Prostate gland (tissue), 2 donors: ENCODE measurements around the gene ULK3. TPM values are rescaled to one million over a fixed set of nuclear protein-coding genes. Genes with fewer than 3 reads are reported as not detected.

Experiments
- DNase-seq: peaks from one replicate; pipeline ENCODE4 v3.0.0-alpha.2; 2019; ENCODE audit warnings: low spot score
- H3K27ac ChIP-seq, 2 donors: fragments of 200-600 bp; sonication (generic); 2 replicates each; pipeline ENCODE4 v1.5.1; 2017 to 2019
- H3K27me3 ChIP-seq: fragments of 200-600 bp; sonication (generic); replicated peaks from 2 replicates; pipeline ENCODE4 v1.5.1; 2019; ENCODE audit not compliant: insufficient read depth
- H3K36me3 ChIP-seq, 2 donors: fragments of 200-600 bp; sonication (generic); 1 replicate in 1 of 2; 2 replicates in 1 of 2; pipeline versions ENCODE4 v1.5.1 to v1.8.1; 2017 to 2019
- H3K4me1 ChIP-seq: fragments of 200-600 bp; sonication (generic); replicated peaks from 2 replicates; pipeline ENCODE4 v1.5.1; 2019
- H3K4me3 ChIP-seq, 2 donors: fragments of 200-600 bp; sonication (generic); 2 replicates each; pipeline ENCODE4 v1.5.1; 2017 to 2019
- H3K9me3 ChIP-seq: fragments of 200-600 bp; sonication (generic); 2 replicates; pipeline ENCODE4 v1.5.1; 2017
- POLR2A ChIP-seq: fragments of 450-650 bp; IDR thresholded peaks from one replicate; pipeline ENCODE4 v1.6.1; 2016; ENCODE audit warnings: antibody characterized with exemption, mild to moderate bottlenecking
- POLR2AphosphoS5 ChIP-seq: sonication (generic); formaldehyde crosslinking; IDR thresholded peaks from one replicate; pipeline ENCODE4 v1.6.1; 2017; ENCODE audit warnings: antibody characterized with exemption
- WGBS: methylation state at CpG from one replicate; pipeline ENCODE4 v1.1.5; 2018; 5-methylcytosine and 5-hydroxymethylcytosine counted together
- intact Hi-C: fragments of 100-400 bp; cut with DNase I; formaldehyde crosslinking; loops from one replicate; pipeline ENCODE4 v1.14.2; 2022
- total RNA-seq, 2 donors: library from RNA; depleted of rRNA; stranded (reverse); fragments of >200 nt; gene quantifications; one replicate each; pipeline ENCODE4 v1.1.0, GENCODE V29; 2016
- TF ChIP-seq, protein P1 (sequence below), 4 experiments: fragments of 200-600 bp in 2 of 4; fragments of 450-650 bp in 2 of 4; sonication (generic) in 2 of 4; IDR thresholded peaks; 1 replicate in 3 of 4; 2 replicates in 1 of 4; pipeline ENCODE4 v1.5.1; 2016 to 2019; ENCODE audit warnings: antibody characterized with exemption in 4 of 4, mild to moderate bottlenecking in 2 of 4, moderate library complexity in 2 of 4

ULK3 gene
- total RNA-seq, 2 donors from 2014 or later, result 44.6 to 98.5 TPM

- Histone ChIP-seq H3K36me3 (no peaks in the 10 kb centered on the region), H3K27me3 (no peaks in the 10 kb centered on the region), H3K4me1 (peaks cover 18% of the 10 kb centered on the region), H3K4me3 (no peak overlapping the region), H3K27ac (no peak overlapping the region), H3K9me3 (no peaks in the 10 kb centered on the region)
- no peak for DNase-seq
- WGBS, result 90% methylated on average over 7 of the region's 9 CpGs
- intact Hi-C loops, result no loop called here
- TF ChIP-seq POLR2AphosphoS5, result no peak
- no peak for TF ChIP-seq POLR2A
- TF ChIP-seq, protein P1, sequence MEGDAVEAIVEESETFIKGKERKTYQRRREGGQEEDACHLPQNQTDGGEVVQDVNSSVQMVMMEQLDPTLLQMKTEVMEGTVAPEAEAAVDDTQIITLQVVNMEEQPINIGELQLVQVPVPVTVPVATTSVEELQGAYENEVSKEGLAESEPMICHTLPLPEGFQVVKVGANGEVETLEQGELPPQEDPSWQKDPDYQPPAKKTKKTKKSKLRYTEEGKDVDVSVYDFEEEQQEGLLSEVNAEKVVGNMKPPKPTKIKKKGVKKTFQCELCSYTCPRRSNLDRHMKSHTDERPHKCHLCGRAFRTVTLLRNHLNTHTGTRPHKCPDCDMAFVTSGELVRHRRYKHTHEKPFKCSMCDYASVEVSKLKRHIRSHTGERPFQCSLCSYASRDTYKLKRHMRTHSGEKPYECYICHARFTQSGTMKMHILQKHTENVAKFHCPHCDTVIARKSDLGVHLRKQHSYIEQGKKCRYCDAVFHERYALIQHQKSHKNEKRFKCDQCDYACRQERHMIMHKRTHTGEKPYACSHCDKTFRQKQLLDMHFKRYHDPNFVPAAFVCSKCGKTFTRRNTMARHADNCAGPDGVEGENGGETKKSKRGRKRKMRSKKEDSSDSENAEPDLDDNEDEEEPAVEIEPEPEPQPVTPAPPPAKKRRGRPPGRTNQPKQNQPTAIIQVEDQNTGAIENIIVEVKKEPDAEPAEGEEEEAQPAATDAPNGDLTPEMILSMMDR (IDR thresholded peaks at IDR 0.05), result no peak
Observed at GRCh38 chr15:74794248-74794969, 48.5 kb downstream of the ULK3 start.

DNA sequence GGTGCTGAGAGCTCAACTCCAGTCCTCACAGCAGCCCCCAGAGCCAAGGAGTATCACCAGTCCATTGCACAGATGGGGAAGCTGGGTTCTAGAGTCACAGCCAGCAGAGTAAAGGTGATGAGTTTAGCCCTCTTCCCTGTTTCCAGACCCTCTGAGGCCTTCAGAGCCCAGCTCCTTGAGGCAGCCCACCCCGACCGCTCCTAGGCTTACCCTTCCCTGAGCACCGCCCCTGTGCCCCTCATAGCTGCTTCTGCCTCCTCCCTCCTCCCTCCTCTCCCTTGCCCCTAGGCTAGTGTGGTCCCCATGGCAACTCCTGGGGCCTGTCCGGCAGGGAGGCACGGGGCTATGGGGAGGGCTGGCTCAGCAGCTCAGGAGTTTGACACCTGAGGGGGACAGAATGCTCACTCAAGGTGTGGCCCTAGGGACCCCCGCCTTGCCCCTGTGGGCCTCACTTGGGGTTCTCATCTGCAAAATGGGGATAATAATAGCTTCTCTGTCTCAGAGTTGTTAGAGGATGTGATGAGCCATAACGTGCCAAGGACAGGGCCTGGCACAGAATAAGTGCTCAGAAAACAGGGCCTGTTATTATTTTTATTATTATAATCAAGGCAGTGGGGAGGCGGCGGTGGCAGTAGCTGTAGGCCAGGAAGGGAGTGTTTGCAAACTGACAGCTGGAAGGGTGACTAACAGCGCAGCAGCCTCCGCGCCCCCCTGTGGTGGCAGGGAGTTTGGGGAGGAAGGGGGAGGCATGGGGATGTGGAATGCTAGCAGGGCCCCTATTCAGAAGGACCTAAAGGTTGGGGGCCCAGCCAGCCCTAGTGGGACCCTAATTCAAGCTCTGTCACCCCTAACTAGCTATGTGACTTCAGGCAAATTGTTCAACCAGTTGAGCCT, 49.6 kb downstream of the ULK3 start:
- 75% methylated on average over 12 of the region's 12 CpGs for WGBS
- Histone ChIP-seq H3K36me3 (no peaks in the 10 kb centered on the region), H3K27ac (no peak overlapping the region), H3K4me3 (no peak overlapping the region), H3K4me1 (peaks cover 19% of the 10 kb centered on the region), H3K9me3 (no peaks in the 10 kb centered on the region), H3K27me3 (no peaks in the 10 kb centered on the region)
- TF ChIP-seq, protein P1 (IDR thresholded peaks at IDR 0.05), result no peak
- TF ChIP-seq POLR2A, result no peak
- TF ChIP-seq POLR2AphosphoS5, result no peak
- no peak for DNase-seq
- intact Hi-C loops, result no loop called here

- TF ChIP-seq, protein P1 (IDR thresholded peaks at IDR 0.05), result no peak
- no peak for TF ChIP-seq POLR2A
- no peak for TF ChIP-seq POLR2AphosphoS5
- Histone ChIP-seq H3K27me3 (no peaks in the 10 kb centered on the region), H3K4me3 (no peak overlapping the region), H3K27ac (no peak overlapping the region), H3K36me3 (no peaks in the 10 kb centered on the region), H3K4me1 (peaks cover 18% of the 10 kb centered on the region), H3K9me3 (no peaks in the 10 kb centered on the region)
- intact Hi-C loops, result no loop called here
- DNase-seq, result no peak
- WGBS, result 72% methylated on average over 12 of the region's 12 CpGs
Observed at GRCh38 chr15:74792227-74793016, 50.5 kb downstream of the ULK3 start.

DNA sequence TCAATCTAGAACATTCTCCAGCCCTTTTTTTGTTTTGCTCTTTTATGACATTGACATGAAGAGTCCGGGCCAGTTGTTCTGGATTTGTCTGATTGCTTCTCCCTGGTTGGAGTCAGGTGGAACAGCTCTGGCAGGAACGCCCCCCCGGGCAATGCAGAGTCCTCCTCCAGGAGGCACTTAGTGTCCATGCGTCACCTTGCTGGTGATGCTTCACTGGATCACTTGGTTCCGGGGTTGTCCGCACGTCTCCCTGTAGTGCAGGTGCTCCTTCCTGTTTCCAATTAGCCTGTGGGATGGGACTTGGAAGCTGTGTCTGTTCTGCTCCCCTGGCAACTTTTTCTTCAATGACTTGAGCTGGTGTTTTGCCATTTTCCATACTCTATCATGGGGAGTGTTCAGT, 51.3 kb downstream of the ULK3 start:
- no peaks in the 10 kb centered on the region for H3K27me3 ChIP-seq
- WGBS, result 68% methylated on average over 7 of the region's 7 CpGs

More for the DNA sequence above, 51.3 kb downstream of the ULK3 start:
- no peak for DNase-seq
- intact Hi-C loops, result no loop called here
- Histone ChIP-seq H3K4me3 (no peak overlapping the region), H3K4me1 (peaks cover 18% of the 10 kb centered on the region), H3K9me3 (no peaks in the 10 kb centered on the region), H3K27ac (peak overlapping the region in 1 of 2 donors; percentile 8), H3K36me3 (no peaks in the 10 kb centered on the region)
- TF ChIP-seq POLR2AphosphoS5, result no peak
- TF ChIP-seq, protein P1 (IDR thresholded peaks at IDR 0.05), result no peak
- TF ChIP-seq POLR2A, result no peak
